ENCODE results near the gene ZFP64. TPM values are rescaled to one million over a fixed set of nuclear protein-coding genes. Genes with fewer than 3 reads are reported as not detected.

Gene ZFP64
- total and polyA plus RNA-seq, 2 of the 4 experiments (the other 2 are of a cell fraction) = 14.3 to 17.1 TPM

DNA sequence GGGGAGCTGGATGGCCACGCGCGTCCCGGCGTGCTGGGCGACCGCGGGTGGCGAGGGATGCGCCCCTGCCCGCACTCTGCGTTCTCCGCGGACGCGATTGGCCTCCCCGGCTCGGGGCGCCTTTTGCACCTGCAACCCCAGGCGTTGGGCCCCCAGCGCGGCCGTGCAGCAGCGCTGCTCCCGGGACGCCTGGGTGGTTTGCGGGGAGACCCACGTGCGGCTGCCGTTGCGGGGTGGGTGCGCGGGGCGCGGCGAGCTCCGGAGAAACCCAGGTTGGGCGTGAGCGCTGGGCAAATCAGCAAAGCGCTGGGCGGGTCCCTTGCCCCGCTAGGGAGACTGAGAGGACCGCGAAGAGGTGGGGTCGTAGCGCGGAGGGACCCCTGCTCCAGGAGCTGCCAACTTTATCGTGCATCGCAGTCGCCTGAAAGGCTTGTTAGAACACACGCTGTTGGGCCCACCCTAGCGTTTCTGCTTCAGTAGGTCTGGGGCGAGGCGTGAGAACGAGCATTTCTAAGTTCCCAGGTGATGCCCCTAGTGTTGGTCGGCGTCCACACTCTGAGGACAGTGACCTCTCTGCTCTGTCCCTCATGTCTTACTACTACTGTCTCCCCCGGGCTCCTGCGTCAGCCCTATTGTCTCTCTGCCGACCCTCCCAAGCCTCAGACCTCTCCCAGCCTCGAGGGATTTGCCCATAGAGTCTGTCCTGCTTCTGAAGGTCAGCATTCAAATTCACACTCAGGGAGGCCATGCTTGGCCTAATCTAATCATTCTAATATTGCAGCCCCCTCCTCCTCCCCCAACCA lies 538 bp upstream of the ZFP64 start:
- no peak overlapping the region for H3K14ac ChIP-seq (replicated peaks; ENCODE audit: low read depth, low read length)
- peaks cover 15 to 24% of the 10 kb centered on the region in 2 experiments for H3K79me1 ChIP-seq (ENCODE audit: low read depth in 1 of 2, low read length in 2 of 2)
- no peaks in the 10 kb centered on the region for H3K9me1 ChIP-seq (ENCODE audit: insufficient read depth, low read length)
- H2AK5ac ChIP-seq (ENCODE audit: low read depth, low read length) = no peak overlapping the region
- H3K4me3 ChIP-seq (ENCODE audit: insufficient read depth, low read depth, low read length) = peak overlapping the region; percentile 98
- WGBS, 2 experiments (ENCODE audit: extremely low coverage in 2 of 2, insufficient read length in 1 of 2) = 1% methylated on average over 36 of the region's 61 CpGs; no CpG with 5 or more reads in 1 of the 2 experiments
- peaks cover 4% of the 10 kb centered on the region; the same call in 1 of the 2 replicates for H4K20me1 ChIP-seq (ENCODE audit: insufficient read depth, low read length)
- H4K5ac ChIP-seq (ENCODE audit: low read depth, low read length) = peak overlapping the region; percentile 6; the same call in 1 of the 2 replicates
- H3K9me3 ChIP-seq (ENCODE audit: control insufficient read depth, insufficient read depth, low read length) = no peaks in the 10 kb centered on the region
- H4K8ac ChIP-seq (ENCODE audit: low read depth in 2 of 2, low read length in 2 of 2) = peak overlapping the region; percentile 77 to 90; a peak in 3 of 4 replicates
- peak overlapping the region; percentile 6 for H2BK5ac ChIP-seq (ENCODE audit: low read depth, low read length, poor library complexity, severe bottlenecking)
- in situ Hi-C loops (cut with MboI; ENCODE audit: low sequenced_read_pairs) (no loop called here), dilution Hi-C loops (cut with HindIII; ENCODE audit: low sequenced_read_pairs, unreplicated experiment) (no loop called here), intact Hi-C loops (cut with micrococcal nuclease) (no loop called here)
- peak overlapping the region; percentile 99 for H2AFZ ChIP-seq (replicated peaks; ENCODE audit: low read length, poor library complexity)
- H3K4ac ChIP-seq (ENCODE audit: low read depth, low read length) = no peak overlapping the region; the same call in 1 of the 2 replicates
- H2BK20ac ChIP-seq (ENCODE audit: low read depth, low read length) = no peak overlapping the region
- H2BK120ac ChIP-seq (ENCODE audit: low read depth, low read length) = no peak overlapping the region
- CTCF ChIA-PET = interaction anchor here (0.9 to 1.7 kb wide), 4 partner anchors 13 to 24 kb away, joined by 3 to 6 read pairs (median 4); no protein-coding TSS in a partner anchor
- BruUV-seq (replicated peaks) = no TSS peak
- H2AK9ac ChIP-seq (replicated peaks; ENCODE audit: low read depth, low read length, poor library complexity) = peak overlapping the region; percentile 86
- no peaks in the 10 kb centered on the region for H3K27me3 ChIP-seq (ENCODE audit: control insufficient read depth, insufficient read depth, low read length)
- peak overlapping the region; percentile 96 for H3K4me2 ChIP-seq (ENCODE audit: low read depth, low read length)
- no peak for DNase-seq
- H2BK15ac ChIP-seq (ENCODE audit: low read depth, low read length) = no peak overlapping the region; the same call in 2 of the 3 replicates
- H3K27ac ChIP-seq (ENCODE audit: insufficient read depth, low read length) = peak overlapping the region; percentile 14; the same call in 1 of the 2 replicates
- ATAC-seq (ENCODE audit: low read depth) = peak; percentile 41
- no peak overlapping the region for H3K56ac ChIP-seq (ENCODE audit: extremely low read depth, insufficient read depth, low read length)
- H3K4me1 ChIP-seq (ENCODE audit: control insufficient read depth, insufficient read depth, low read length) = peaks cover 2% of the 10 kb centered on the region; the same call in 1 of the 2 replicates
- no peaks in the 10 kb centered on the region for H3K36me3 ChIP-seq (ENCODE audit: control insufficient read depth, insufficient read depth, low read length)
- no peak overlapping the region for H4K91ac ChIP-seq (ENCODE audit: insufficient read depth, low read depth, low read length)
- H3K18ac ChIP-seq (ENCODE audit: low read depth, low read length) = no peak overlapping the region
- H3K9ac ChIP-seq (ENCODE audit: low read depth, low read length) = peak overlapping the region; percentile 76
- 0 out of 2 replicates have a peak overlapping the region, but pooled peaks have one; percentile 47 for H3K23ac ChIP-seq (ENCODE audit: low read depth, low read length)
- POLR2A ChIA-PET (ENCODE audit: unreplicated experiment) = no interaction called here
- TF ChIP-seq FOS (IDR thresholded peaks at IDR 0.05; ENCODE audit: low read depth, low read length) (no peak), MAFK (IDR thresholded peaks at IDR 0.05; ENCODE audit: low read depth, low read length) (no peak), RFX5 (IDR thresholded peaks at IDR 0.05; ENCODE audit: low read depth, low read length) (no peak), MAZ (IDR thresholded peaks at IDR 0.05; ENCODE audit: borderline replicate concordance, low read depth, low read length) (no peak), CHD1 (IDR thresholded peaks at IDR 0.05; ENCODE audit: low read depth, low read length) (no peak), CTCF (conservative IDR thresholded peaks at IDR 0.05; ENCODE audit: low read depth, low read length) (no peak), MXI1 (IDR thresholded peaks at IDR 0.05; ENCODE audit: borderline replicate concordance, low read depth, low read length) (no peak), BHLHE40 (IDR thresholded peaks at IDR 0.05; ENCODE audit: low read depth, low read length) (no peak), SMC3 (IDR thresholded peaks at IDR 0.05; ENCODE audit: low read depth, low read length) (no peak), NFE2L2 (IDR thresholded peaks at IDR 0.05; ENCODE audit: low read depth, low read length) (no peak), CEBPB (IDR thresholded peaks at IDR 0.05; ENCODE audit: low read depth, low read length) (no peak), RAD21 (IDR thresholded peaks at IDR 0.05; ENCODE audit: low read length) (no peak), RCOR1 (IDR thresholded peaks at IDR 0.05; ENCODE audit: insufficient replicate concordance, low read length) (no peak), POLR2A (IDR thresholded peaks at IDR 0.05; ENCODE audit: low read depth, low read length) (no peak)
- TF ChIP-seq, protein P1, sequence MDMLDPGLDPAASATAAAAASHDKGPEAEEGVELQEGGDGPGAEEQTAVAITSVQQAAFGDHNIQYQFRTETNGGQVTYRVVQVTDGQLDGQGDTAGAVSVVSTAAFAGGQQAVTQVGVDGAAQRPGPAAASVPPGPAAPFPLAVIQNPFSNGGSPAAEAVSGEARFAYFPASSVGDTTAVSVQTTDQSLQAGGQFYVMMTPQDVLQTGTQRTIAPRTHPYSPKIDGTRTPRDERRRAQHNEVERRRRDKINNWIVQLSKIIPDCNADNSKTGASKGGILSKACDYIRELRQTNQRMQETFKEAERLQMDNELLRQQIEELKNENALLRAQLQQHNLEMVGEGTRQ (IDR thresholded peaks at IDR 0.05; ENCODE audit: low read depth, low read length) = no peak

Measured in IMR-90 (cell line).